Measurements from ENCODE around the gene SLC27A5.
A peak's percentile ranks its signal among the peaks of the same experiment; 100 is the strongest.
"Not testable (repeated sequence)": the region's sequence is repeated elsewhere in the genome, so short reads cannot be mapped to it uniquely, and the experiment has no call there.

SLC27A5 gene

DNA sequence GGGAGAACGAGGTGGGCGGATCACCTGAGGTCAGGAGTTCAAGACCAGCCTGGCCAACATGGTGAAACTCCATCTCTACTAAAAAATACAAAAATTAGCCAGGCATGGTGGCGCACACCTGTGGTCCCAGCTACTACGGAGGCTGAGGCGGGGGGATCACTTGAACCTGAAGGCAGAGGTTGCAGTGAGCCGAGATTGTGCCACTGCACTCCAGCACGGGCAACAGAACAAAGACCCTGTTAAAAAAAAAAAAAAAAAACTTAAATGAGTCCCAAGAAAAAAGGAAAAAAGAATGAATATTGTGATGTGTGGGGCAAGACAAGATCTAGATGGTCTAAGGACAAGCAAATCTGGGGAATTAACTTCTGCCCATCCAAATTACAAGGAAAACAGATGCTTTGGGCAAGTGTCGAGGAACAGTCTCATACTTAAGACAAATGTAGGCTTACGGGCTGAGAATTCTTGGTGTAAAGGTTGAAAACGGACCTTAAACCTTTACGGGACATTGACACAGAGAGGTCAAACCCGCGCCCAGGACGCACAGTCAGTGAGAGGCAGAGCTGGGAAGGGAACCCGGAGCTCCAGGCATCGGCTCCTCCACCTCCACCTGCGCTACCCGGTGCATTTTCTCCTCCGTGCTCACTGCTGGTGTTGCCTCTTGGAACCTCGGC, 45.6 kb downstream of the SLC27A5 start:
- DNase-seq, result no peak

DNA sequence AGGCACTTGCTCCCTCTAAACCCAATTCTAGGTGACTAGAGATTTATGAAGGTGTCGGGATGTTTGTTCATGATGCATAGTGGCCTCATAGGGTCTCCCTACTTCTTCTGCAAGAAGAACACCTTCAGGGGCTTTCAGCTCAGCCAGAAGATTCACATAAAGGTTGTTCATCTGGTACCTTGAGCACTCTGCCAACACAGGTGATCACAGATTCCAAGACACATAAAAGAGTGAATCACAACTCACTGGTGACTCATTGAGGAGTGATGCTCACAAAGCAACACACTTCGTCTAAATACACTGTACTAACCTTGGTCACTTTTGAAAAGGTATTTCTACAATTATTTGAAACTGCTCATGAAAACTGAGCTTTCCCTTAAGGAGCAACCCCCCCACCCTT, 51.8 kb downstream of the SLC27A5 start:
- DNase-seq, result no peak

DNA sequence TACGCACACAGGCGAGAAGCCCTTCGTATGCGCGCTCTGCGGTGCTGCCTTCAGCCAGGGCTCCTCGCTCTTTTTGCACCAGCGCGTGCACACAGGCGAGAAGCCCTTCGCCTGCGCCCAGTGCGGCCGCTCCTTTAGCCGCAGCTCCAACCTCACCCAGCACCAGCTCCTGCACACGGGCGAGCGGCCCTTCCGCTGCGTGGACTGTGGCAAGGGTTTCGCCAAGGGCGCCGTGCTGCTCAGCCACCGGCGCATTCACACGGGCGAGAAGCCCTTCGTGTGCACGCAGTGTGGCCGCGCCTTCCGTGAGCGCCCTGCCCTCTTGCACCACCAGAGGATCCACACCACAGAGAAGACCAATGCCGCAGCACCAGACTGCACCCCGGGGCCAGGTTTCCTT, 55.7 kb downstream of the SLC27A5 start:
- no peak for DNase-seq

DNA sequence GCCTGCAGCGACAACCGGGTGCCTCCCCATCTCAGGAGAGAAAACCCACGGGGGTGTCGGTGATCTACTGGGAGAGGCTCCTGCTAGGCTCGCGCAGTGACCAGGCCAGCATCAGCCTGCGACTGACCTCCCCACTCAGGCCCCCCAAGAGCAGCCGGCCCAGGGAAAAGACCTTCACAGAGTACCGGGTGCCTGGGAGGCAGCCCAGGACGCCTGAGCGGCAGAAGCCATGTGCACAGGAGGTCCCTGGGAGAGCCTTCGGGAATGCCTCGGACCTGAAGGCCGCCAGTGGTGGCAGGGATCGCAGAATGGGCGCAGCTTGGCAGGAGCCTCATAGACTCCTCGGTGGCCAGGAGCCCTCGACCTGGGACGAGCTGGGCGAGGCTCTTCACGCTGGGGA, 56.5 kb downstream of the SLC27A5 start:
- DNase-seq, result no peak

DNA sequence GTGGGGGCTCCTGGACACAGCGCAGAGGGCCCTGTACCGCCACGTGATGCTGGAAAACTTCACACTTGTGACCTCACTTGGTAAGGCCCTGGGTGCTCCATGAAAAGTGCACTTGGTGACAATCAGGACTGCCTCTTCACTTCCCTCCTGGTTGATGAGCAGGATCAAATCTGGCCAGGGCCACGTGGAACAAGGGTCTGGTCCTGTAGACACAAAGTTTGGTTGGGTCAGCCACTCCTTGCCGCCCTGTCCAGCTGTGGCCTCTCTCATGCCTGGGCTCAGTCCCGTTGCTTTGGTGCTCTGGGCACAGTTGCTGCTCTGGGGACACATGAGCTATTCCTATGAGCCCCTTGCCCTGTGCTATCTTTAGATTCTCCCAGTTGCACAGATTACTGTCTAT, 58.0 kb downstream of the SLC27A5 start:
- no peak for DNase-seq

DNA sequence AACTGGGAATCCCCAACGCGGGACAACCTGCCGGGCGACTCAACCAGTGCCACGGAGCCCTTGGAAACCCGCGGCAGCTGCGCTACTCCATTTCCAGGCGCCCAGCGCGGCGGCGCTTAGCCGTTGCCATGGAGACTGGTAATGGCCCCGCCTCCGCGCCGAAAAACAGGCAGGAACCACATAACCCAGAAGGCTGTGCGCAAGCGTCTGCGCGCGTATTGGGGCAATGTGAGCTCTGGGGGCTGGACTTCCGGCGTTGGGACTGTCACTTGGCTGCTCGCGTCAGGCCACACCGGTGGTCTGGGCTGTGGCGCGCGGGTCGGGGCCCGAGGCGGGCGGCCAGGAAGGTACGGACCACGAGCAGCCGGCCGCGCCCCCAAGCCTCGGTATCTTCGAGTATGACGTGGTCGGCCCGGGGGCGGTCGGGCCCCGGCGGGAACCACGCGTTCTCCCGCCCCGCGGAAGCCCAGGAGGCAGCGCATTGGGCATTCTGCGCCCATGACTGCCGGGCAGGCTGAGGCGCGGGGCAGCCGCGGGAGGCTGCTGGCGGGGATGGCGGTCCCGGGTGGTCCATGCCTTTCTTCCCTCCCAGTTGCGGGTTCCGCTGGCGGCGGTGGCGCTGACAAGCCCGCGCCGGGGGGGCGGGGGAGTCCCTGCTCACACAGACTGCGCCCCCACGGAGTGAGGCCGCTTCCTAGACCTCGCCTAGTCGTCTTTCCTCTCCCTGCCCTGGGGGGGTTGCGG, 60.3 kb downstream of the SLC27A5 start, which contains the start of gene ZNF324B:
Gene ZNF324B (plus strand): TSS at position 265 of the 744 bp plus-strand sequence. CDS start 2,080 bp downstream, outside the sequence.
- peak; percentile 95 for DNase-seq

DNA sequence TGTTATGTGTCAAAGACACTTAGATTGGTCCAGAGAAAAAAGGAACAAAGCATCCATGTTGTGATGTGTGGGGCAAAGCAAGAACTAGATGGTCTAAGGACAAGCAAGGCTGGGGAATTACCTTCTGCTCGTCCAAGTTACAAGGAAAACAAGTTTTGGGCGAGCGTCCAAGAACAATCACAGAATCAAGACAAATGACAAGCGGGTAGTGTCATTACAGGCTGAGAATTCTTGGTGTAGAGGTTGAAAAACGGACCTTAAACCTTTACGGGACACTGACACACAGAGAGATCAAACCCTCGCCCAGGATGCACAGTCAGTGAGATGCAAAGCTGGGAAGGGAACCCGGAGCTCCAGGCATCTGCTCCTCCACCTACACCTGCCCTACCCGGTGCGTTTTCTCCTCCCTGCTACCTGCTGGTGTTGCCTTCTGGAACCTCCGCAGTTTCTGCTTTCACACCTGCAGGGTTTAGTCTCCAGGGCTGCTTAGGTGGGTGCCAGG, 60.9 kb downstream of the SLC27A5 start:
- no peak for DNase-seq

DNA sequence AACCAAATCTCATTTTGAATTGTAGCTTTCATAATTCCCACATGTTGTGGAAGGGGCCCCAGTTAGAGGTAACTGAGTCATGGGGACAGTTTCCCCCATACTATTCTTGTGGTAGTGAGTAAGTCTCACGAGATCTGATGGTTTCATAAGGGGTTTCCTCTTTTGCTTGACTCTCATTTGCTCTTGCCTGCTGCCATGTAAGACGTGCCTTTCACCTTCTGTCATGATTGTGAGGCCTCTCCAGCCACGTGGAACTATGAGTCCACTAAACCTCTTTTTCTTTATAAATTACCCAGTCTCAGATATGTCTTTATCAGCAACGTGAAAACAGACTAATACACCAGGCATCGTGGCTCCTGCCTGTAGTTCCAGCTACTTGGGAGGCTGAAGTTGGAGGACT, 61.8 kb downstream of the SLC27A5 start:
- DNase-seq, result not testable (repeated sequence)

DNA sequence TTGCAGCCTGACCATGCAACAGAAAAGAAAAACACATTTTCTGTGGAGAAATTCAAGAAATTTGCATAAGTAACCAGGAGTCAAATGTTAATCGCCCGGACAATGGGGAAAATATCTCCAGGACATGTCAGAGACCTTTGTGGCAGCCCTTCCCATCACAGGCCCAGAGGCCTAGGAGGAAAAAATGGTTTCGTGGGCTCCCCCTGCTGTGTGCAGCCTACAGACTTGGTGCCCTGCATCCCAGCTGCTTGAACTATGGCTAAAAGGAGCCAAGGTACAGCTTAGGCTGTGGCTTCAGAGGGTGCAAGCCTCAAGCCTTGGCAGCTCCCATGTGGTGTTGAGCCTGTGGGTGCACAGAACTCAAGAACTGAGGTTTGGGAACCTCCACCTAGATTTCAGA, 62.9 kb downstream of the SLC27A5 start:
- not testable (repeated sequence) for DNase-seq

All from NK-92 treated with Interleukin-12 subunit alpha and Interleukin-12 subunit beta, amount 100 ng/mL, for 24 hours (cell line).